ENCODE data around the gene KDM5B. TPM values are rescaled to one million over a fixed set of nuclear protein-coding genes. Genes with fewer than 3 reads are reported as not detected.

Gene KDM5B
- total and polyA plus RNA-seq, 2 of the 8 experiments (the other 6 are each of a cell fraction or from before 2014, with no cell fraction given): 73.3 to 210 TPM

DNA sequence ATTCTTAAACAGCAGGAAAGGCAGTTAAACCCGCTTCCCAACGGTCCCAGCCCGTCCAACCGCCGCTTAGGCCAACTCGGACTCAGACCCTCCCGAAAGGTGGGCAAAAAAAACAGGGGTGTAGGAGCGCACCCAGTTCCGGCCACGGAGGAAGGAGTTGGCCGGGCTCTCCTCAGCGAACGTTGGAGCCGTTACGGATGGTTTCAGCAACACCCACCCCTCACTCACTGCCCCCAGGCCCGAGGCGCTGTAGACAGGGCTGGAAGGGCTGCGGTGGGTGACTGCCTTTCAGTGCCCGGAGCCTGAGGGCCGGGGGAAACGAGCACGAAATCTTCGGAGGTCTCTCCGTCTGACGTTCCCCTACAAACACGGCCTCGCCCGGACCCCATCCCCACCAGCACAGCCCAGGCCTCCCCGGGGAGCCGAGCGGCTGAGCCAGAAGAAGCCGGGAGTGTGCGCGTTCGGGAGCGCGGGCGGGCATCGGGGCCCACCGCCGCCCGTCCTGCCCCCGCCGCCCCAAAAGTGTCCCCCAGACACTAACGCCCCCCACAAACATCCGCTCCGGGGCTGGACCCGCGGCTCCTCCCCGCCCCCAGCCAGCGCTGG is 1.3 kb downstream of the KDM5B start:
- Histone ChIP-seq H2BK12ac (ENCODE audit: low read depth, low read length) (0 out of 2 replicates have a peak overlapping the region, but pooled peaks have one; percentile 53), H4K20me1 (replicated peaks in 1 of 2; ENCODE audit: control insufficient read depth in 1 of 2, insufficient read depth in 2 of 2, low read length in 2 of 2) (peaks cover 3 to 9% of the 10 kb centered on the region in 2 experiments), H3K18ac (ENCODE audit: extremely low read depth, low read length) (peak overlapping the region; percentile 65), H2BK20ac (ENCODE audit: low read length) (no peak overlapping the region), H3K79me1 (ENCODE audit: low read depth, low read length) (no peaks in the 10 kb centered on the region), H3K14ac (ENCODE audit: insufficient read length) (no peak overlapping the region), H3K9ac (replicated peaks in 1 of 4; ENCODE audit: extremely low read depth in 1 of 4, low read depth in 3 of 4, low read length in 3 of 4) (peak overlapping the region; percentile 73 to 94 (median 83)), H2AFZ (ENCODE audit: low read length) (no peak overlapping the region), H3K79me2 (ENCODE audit: control insufficient read depth in 1 of 2, insufficient read depth in 2 of 2, low read length in 2 of 2) (peaks cover 43 to 72% of the 10 kb centered on the region in 2 experiments), H3K4ac (replicated peaks; ENCODE audit: insufficient read length, low read depth, low read length) (peak overlapping the region; percentile 3), H3K36me3 (ENCODE audit: control insufficient read depth in 2 of 4, insufficient read depth in 4 of 4, low read length in 3 of 4) (no peaks in the 10 kb centered on the region), H2BK5ac (ENCODE audit: low read depth, low read length) (peak overlapping the region; percentile 80), H2BK15ac (ENCODE audit: low read length) (no peak overlapping the region), H4K91ac (replicated peaks; ENCODE audit: insufficient read length, low read length) (peak overlapping the region; percentile 22), H3K4me2 (ENCODE audit: insufficient read depth in 1 of 2, low read depth in 2 of 2, low read length in 2 of 2) (peak overlapping the region; percentile 52 to 70), H3K23me2 (ENCODE audit: low read depth, low read length) (peaks cover 14% of the 10 kb centered on the region), H4K8ac (ENCODE audit: extremely low read depth, insufficient read depth, low read length) (peak overlapping the region; percentile 90; the same call in 1 of the 2 replicates), H2AK5ac (ENCODE audit: low read depth, low read length) (no peak overlapping the region), H3K4me1 (replicated peaks in 1 of 4; ENCODE audit: control insufficient read depth in 3 of 4, insufficient read depth in 4 of 4, low read length in 3 of 4) (peaks cover 6 to 12% (median 9%) of the 10 kb centered on the region in 4 experiments), H3K27me3 (replicated peaks in 1 of 4; ENCODE audit: control insufficient read depth in 3 of 4, extremely low read depth in 1 of 4, insufficient read depth in 3 of 4, low read length in 3 of 4) (peaks cover 0 to 5% (median 1%) of the 10 kb centered on the region in 4 experiments; a peak in 2 of 7 replicates), H3K9me3 (ENCODE audit: insufficient read depth in 2 of 2, low read depth in 1 of 2, low read length in 1 of 2) (no peaks in the 10 kb centered on the region), H2BK120ac (replicated peaks; ENCODE audit: low read depth, low read length) (no peak overlapping the region), H3K27ac (ENCODE audit: low read depth, low read length) (peak overlapping the region; percentile 76; the same call in 1 of the 2 replicates), H3K56ac (replicated peaks; ENCODE audit: insufficient read length, low read depth, low read length) (peak overlapping the region; percentile 62), H3K23ac (ENCODE audit: insufficient read length) (no peak overlapping the region), H4K5ac (ENCODE audit: insufficient read length, low read depth, low read length) (peak overlapping the region; percentile 12), H3K4me3 (ENCODE audit: extremely low read depth in 1 of 4, insufficient read depth in 2 of 4, low read depth in 3 of 4, low read length in 4 of 4) (peak overlapping the region; percentile 86 to 96 (median 89))
- ChIA-PET CTCF (ENCODE audit: partially characterized antibody) (interaction anchor here (1.5 kb wide), 1 partner anchor 17 kb away, joined by 4 read pairs; no protein-coding TSS in a partner anchor), POLR2A (ENCODE audit: partially characterized antibody) (interaction anchor here (1.0 to 2.2 kb wide), 5 partner anchors 11 to 54 kb away, joined by 3 to 12 read pairs (median 6); no protein-coding TSS in a partner anchor)
- TF ChIP-seq GTF2F1 (IDR thresholded peaks at IDR 0.05; ENCODE audit: borderline replicate concordance, low read depth, low read length) (no peak), KDM4A (IDR thresholded peaks at IDR 0.05; ENCODE audit: low read depth, low read length, severe bottlenecking) (peak; percentile 11), POLR2A (IDR thresholded peaks at IDR 0.05; ENCODE audit: control extremely low read depth in 1 of 2, low read depth in 2 of 2, low read length in 2 of 2) (peak in 1 of 2 experiments; percentile 1; a peak in 2 of 3 replicates), JUN (IDR thresholded peaks at IDR 0.05; ENCODE audit: low read depth, low read length) (no peak), PHF8 (conservative IDR thresholded peaks at IDR 0.05; ENCODE audit: low read depth, low read length) (0 out of 2 replicates have a peak, but pooled peaks have one; percentile 27)
- TF ChIP-seq, protein P1, sequence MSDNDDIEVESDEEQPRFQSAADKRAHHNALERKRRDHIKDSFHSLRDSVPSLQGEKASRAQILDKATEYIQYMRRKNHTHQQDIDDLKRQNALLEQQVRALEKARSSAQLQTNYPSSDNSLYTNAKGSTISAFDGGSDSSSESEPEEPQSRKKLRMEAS (IDR thresholded peaks at IDR 0.05): no peak
- TF ChIP-seq, protein P2, sequence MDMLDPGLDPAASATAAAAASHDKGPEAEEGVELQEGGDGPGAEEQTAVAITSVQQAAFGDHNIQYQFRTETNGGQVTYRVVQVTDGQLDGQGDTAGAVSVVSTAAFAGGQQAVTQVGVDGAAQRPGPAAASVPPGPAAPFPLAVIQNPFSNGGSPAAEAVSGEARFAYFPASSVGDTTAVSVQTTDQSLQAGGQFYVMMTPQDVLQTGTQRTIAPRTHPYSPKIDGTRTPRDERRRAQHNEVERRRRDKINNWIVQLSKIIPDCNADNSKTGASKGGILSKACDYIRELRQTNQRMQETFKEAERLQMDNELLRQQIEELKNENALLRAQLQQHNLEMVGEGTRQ (IDR thresholded peaks at IDR 0.05; ENCODE audit: low read length): no peak
- FAIRE-seq: no peak
- WGBS, 2 experiments (ENCODE audit: extremely low coverage in 1 of 2, insufficient coverage in 1 of 2, insufficient read length in 1 of 2, insufficient replicate concordance in 2 of 2, low coverage in 1 of 2, low lambda C conversion rate in 2 of 2, missing lambda C conversion rate in 1 of 2): 1% methylated on average over 18 of the region's 51 CpGs; no CpG with 5 or more reads in 1 of the 2 experiments
- DNase-seq (ENCODE audit: low read depth in 1 of 2, low spot score in 2 of 2): peak in 1 of 2 experiments; percentile 59

Measured in H1 (cell line).